Lower leg skin (tissue), 3 donors: ENCODE results near the gene MPP3.

Experiments used
- CTCF ChIP-seq, 3 donors: fragments of 450-650 bp; IDR thresholded peaks; one replicate each; pipeline ENCODE4 v1.5.1; 2016; ENCODE audit warnings: antibody characterized with exemption in 3 of 3, mild to moderate bottlenecking in 3 of 3, moderate library complexity in 2 of 3
- POLR2A ChIP-seq, 2 donors: fragments of 450-650 bp; IDR thresholded peaks; one replicate each; pipeline ENCODE4 v1.6.1; 2016 to 2017; ENCODE audit warnings: antibody characterized with exemption in 2 of 2, mild to moderate bottlenecking in 1 of 2, moderate library complexity in 1 of 2

GRCh38 chr17:43832168-43832975 lies 574 bp downstream of the MPP3 start:
- TF ChIP-seq CTCF (IDR thresholded peaks at IDR 0.05), result no peak
- no peak for TF ChIP-seq POLR2A (IDR thresholded peaks at IDR 0.05)
